GM21619 (cell line): ENCODE results near the gene SOHLH1.
"Not testable (repeated sequence)": the region's sequence is repeated elsewhere in the genome, so short reads cannot be mapped to it uniquely, and the experiment has no call there.

Experiments
- ATAC-seq: cut with Tn5 transposase; IDR thresholded peaks from one replicate; pipeline ENCODE4 v1.9.1; 2021; ENCODE audit not compliant: unreplicated experiment

SOHLH1 gene

DNA sequence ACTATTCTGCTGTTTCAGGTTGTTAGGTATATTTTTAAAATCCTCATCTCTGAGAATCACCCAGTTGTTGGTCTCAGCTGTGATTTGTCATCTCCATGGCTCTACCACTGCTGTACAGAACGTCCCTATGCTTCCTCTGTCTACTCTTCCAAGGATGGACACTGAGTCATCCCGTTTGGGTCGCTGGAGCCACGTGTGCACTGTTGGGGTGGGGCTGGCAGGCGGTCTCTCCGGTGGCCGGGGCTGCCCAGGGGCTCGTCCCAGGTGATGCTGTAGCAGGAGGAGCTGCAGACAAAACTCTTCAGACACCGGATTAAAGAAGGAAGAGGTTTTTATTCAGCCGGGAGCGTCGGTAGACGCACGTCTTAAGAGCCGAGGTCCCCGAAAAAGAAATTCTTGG is 19.2 kb downstream of the SOHLH1 start:
- ATAC-seq: no peak

DNA sequence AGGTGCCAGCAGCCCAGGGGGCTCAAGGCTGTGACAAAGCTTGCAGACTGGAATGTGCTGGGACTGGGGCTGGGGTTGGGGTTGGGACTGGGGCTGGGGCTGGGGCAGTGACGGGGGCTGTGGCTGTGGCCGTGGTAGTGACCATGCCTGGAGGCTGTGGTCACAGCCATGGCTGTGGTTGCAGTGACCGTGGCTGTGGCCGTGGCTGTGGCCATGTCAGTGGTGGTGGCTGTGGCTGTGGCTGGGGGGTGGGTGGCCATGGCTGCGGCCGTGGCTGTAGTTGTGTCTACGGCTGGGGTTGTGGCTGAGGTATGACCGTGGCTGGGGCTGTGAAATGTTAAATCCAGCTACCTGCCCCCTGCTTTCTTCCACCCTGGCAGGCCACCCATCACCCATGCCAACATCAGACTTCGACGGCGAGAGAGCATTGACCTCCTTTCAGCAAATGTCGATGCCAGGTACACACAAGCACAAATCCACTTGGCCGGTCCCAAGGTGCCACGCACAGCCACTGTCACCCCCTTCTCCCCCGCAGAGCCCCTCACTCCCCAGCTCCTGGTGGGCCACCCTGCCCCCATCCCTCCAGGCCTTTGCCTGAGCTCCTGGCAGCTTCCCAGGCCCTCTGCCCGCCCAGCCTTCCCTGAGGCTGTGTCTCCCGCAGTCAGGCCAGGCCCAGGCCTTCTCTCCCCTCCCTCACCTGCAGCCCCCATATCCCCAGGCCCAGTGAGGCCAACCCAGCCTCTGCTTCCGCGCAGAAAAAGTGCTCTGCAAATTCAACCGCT is 20.9 kb downstream of the SOHLH1 start:
- ATAC-seq: no peak

DNA sequence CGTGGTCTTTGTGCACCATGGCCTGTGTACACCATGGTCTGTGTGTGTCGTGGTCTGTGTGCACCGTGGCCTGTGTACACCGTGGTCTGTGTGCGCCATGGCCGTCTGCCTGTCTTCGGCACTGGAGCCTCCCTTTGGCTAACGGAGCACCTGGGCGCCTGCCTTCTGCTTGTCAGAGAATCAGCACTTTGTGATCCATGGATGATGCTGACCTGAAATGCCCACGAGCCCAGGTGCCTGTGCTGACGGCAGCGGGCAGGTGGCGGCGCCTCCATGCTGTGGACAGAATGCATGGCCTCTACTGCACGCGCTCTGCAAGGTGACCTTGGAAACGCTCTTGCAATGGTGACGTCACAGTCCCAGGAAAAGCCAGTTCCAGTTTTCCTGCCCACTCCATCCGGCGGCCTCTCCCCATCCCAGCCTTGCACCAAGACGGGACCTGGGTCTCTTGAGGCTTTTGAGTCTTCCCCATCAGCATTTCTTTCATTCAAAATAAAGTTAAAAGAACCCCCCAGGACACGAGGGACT is 21.6 kb downstream of the SOHLH1 start:
- ATAC-seq: no peak

DNA sequence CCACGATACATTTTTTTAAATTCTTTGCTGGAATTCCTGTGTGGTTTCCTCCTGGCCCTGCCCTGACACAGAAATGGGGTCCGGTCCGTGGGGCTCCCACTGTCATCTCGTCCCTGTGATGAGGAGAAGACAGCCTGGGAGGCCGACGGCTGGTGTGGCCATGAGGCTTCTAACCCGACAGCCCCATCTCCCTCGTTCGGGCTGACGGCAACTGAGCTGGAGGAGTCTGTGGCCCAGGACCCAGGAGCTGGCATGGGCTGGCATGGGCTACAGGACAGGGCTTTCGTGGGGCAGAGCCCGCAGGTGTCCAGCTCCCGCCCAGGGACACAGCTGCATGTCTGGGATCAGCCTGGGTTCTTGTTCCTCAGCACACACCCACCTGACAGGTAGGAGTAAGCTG is 22.4 kb downstream of the SOHLH1 start:
- no peak for ATAC-seq

DNA sequence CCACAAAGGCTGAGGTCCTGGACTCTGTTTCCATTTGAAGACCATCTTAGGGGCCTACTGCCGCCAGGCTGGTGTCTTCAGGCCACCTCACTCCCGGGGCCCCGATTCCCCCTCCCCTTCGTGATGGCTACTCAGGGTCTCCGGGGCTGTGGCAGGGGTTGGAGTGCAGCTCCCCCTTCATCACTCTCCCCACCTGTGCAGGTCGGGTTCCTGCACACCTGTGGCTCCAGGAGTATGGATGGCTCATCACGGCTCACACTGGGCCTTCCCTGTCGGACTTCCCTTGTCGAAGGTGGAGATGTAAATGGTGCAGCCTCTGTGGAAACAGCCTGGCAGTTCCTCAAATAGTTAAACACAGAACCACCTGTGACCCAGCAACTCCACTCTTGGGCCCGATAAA is 24.3 kb downstream of the SOHLH1 start:
- no peak for ATAC-seq

DNA sequence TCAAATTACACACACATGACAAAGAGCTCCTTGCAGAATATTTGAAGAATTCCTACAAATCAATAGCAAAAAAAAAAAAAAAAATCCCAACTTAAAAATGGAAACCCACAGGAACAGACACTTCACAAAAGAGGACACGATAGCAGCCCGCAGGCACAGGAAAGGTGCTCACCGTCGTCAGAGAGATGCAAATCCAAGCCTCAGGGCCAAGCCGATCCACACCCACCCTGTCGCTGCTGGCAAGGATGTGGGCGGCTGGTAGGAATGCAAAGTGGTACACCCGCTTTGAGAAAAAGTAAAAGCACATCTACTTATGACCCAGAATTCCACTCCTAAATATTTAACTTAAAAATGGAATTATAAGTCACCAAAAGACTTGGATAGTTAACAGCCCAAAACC is 25.3 kb downstream of the SOHLH1 start:
- ATAC-seq: no peak

DNA sequence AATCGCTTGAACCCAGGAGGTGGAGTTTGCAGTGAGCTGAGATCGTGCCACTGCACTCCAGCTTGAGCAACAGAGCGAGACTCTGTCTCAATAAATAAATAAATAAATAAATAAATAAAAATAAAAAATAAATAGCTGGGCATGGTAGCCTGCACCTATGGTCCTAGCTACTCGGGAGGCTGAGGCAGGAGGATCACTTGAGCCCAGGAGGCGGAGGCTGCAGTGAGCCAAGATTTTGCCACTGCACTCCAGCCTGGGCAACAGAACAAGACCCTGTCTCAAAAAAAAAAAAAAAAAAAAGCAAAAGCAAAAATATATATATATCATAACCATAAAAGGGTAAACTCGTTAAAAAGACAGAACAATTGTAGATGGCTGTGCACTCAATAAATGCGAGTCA is 26.5 kb downstream of the SOHLH1 start:
- not testable (repeated sequence) for ATAC-seq

DNA sequence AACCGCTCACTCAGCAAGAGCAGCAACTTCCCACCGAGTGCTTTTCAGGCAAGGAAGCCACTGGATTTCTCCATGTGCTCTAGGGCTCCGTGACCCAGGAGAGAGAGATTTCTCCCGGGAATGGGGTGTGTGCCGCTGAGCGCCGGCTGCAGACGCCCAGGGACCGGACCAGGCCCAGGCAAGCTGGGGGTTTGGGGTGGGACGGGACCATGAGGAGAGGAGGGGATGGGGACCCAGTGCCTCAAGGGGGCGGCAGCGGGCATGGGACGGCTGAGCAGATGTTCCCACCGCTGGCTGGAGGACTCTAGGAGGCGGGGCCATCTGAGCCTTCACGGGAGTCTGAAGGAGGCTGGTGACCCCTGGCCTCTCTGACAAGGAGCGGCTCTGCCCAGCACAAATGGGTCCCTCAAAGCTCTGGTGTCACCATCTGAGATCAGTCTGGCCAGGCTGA is 27.7 kb downstream of the SOHLH1 start:
- ATAC-seq: no peak

DNA sequence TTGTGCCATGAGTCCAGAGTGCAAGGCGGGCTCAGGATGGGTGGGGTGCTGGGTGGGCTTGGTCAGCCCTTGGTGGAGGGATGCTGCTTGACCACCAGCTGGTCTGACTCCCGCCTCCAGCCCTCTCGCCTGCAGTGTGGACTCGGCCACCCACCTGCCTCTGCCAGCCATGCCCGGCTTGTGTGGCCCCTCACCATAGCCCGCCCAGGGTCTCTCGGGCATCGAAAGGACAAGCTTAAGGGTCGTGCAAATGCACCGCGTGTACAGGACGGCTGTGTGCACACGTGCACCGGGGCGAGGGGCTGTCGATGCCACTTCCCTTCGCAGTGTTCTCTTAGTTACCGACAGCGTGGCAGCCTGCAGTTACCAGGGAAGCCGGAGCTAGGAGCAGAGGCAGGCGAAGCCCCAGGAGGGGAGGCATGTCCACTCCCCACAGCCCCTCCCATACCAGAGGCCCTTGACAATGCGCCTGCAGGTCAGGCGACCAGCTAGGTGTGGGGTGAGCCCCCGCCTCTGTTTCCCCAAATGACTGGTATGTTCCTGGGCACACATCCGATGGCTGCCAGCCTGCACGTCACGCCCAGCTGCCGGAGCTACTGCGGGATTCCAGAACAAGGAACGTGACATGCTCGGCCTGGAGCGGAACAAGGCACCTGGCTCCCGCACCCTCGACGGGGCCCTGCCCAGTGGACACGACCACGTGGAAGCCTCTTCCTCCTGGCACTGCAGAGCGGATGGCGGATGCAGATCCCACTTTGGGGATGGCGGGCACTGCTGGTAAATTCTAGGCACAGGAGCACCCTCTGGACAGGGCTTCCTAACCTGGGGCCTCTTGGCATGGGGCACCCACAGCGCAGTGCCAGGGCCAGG is 28.3 kb downstream of the SOHLH1 start:
- no peak for ATAC-seq

DNA sequence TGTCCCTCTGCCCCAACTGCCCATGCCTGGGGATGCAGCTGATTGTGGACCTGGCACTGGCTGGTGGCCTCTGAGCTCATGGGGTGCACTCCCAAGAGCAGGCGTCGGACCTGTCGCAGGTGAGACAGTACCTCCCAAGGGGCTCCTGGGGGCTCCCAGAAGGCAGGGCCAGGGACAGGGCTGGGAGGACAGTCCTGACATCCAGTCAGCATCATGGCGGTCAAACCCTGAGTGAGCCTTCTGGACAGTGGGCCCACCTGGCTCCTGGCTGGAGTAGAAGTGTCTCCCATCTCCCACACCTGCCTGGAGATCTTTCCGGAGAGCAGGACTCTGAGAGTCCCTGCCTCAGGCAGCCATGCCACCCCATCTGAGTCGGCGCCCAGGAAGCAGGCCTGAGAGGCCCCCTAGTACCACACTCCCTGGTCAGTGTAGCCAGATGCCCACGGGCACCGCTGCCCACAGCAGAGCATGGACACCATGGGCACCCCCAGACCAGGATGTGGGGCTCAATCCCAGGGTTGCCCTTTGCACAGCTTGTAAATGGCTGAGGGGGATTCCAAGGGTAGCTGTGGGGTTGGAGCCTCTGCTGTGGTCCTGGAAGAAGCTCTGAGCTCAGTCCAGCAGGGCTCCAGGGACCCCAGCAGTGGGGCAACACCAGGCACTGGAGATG is 29.5 kb downstream of the SOHLH1 start:
- no peak for ATAC-seq

DNA sequence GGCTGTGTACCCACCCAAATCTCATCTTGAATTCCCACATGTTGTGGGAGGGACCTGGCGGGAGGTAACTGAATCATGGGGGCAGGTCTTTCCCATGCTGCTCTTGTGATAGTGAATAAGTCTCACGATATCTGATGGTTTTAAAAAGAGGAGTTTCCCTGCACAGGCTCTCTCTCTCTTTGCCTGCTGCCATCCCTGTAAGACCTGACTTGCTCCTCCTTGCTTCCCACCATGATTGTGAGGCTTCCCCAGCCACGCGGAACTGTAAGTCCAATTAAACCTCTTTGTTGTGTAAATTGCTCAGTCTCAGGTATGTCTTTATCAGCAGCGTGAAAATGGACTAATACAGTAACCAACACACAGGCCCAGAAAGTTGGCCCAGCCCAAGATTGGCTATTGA is 30.3 kb downstream of the SOHLH1 start:
- ATAC-seq: not testable (repeated sequence)

DNA sequence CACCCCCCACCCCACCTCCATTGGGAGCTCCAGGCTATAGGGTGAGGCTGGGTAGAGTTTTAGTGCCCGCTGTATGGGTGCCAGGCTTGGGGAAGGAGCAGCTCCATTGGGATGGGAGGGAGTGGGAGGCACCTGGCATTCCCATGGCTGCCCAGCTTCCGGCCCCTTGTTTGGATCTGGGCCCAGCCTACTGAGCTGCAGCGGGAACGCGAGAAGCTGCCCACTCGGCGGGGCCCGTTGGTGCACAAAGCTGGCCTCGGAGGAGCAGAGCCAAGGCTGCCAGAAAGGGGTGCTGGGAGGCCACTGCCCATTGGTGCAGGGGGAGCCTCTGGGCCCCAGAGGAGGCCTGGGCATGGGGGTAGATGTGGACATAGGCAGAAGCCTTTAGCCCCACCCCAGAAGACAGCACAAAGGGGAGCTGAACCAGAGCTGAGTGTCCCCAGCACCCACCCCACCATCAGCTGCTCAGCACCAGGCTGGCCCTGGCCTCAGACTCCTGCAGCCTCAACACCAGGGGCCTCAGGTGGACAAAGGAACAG is 31.7 kb downstream of the SOHLH1 start:
- ATAC-seq: no peak

DNA sequence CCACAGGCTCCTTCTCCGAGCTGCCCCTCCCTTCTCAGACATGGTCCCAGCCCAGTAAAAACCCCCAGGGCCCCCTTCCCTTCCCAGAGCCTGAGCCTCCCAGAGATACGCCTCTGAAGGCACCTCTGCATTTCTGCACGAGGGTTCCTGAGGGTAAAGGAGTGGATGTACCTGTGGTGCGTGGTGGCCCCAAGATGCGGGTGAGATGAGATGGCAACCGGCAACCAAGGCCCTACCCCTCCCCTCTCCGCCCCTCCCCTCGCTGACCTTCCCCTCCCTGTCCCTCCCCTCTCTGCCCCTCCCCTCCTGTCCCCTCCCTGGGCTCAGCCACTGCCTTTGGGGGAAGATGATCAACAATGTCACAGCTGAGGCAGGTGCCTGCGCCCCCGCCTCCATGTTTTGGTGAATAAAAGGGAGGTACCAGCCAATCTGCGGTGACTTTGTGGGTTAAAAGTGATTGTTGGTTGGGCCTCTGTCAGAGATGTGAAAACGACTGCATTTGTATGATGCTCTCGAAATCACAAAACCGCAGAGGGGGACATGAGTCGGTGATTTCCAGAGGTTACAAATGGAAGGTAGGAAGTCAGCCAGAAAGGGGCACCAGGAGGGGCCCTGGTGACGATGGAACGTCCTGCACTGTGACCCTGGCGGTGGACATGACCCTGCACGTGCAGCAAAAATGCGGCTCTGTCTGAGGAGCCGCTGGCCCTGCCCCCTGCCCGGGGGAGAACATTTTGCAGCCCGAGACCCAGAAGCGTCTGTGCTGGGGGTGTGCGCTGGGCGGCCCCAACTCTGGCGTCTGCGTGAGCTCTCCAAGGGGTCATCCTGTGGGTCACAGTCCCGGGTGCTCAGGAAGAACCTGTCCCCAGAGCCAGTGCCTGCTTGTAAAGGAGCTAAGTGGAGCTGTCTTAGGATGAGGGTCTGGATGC is 32.5 kb downstream of the SOHLH1 start:
- no peak for ATAC-seq

DNA sequence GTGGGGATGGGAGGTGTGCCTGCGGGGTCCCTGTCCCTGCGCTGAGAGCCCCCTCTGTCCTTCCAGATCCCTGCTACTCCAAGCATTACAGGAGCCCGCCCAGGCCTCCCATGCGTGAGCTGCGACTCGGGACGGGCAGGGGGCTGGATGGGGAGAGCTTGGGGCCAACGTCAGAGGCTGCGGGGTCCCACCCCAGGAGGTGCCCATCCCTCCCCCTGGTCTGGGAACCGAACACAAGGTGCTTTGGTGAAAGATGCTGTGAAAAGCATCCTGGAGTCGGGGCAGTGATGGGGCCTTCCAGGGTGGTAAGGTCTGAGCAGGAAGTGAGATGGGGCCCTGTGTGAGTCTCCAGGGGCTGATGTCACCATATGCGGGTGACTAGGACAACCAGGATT is 33.5 kb downstream of the SOHLH1 start:
- ATAC-seq: no peak

DNA sequence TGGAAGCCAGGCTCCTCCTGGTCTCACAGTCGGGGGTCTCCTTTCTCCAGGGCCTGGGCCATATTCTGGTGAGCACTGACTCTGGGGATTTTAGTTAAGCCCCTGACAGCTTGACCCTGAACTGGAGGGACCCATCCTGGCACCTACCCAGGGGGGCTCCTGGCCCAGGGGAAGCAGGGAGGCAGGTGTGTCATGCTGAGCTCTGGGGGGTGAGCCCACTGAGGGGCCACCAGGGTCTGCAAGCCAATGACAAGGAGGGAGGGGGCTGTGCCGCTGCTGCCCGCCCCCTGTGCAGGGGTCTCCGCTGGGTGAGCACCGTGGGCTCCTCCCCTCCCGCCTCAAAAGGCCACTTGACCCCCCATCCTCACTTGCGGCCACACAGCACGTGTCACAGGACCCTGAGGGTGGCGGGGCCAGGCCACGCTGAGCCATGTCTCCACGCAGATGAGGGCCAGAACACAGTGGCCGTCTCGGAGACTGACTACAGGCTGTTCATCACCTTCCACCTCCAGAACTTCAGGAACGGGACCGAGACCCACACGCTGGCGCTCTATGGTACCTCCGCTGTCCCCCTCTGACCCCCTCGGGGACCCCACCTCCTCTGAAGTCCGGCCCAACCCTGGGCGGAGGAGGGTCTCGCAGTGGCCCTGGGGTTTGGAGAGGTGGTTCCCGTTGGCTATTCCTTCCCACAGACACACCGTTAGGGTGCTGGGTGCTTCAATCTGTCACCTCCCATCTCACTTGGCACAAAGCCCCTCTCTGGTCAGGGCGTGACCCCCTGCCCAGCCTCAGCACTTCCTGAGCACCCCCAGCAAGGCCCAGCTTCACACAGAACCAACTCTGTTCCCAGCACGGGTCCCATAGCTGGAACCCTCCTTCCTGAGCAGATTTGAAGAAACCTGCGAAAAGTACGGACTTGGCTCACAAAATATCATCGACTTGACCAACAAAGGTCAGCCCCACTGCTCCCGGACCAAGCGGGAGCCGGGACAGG is 34.2 kb downstream of the SOHLH1 start:
- ATAC-seq: no peak

DNA sequence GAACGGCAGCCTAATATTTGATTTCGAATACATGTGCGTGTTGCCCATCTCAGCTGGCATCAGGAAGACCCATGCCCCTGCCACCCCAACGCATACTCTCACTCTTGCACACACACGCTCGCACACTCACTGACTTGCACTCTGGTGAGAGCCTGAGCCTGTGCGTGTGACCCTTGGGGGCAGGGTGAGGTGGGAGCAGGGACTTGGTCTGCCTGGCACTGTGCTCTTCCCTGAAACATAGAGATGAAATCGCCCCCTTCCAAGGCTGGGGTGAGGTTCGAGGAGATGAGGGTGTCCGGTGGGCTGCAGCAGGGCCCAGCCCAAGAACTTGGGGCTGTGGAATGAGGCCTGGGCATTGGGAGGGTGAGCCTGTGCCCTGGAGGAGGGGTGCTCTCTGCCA is 35.0 kb downstream of the SOHLH1 start:
- no peak for ATAC-seq

DNA sequence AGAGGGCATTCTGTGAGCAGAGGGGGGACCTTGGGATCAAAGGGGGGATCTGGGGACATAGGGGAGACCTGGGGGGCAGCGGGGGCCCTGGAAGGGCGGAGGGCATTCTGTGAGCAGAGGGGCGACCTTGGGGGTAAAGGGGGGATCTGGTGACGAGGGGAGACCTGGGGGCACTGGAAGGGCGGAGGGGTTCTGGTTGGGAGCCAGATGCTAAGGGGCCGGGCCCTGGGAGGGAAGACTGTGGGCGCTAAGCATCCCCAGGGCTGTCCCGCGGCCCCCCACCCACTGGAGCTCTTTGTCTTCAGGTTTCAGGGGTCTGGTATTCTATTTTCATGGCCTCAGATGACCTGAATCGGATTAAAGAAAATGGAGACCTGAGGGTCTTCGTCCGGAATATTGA is 35.4 kb downstream of the SOHLH1 start:
- no peak for ATAC-seq

DNA sequence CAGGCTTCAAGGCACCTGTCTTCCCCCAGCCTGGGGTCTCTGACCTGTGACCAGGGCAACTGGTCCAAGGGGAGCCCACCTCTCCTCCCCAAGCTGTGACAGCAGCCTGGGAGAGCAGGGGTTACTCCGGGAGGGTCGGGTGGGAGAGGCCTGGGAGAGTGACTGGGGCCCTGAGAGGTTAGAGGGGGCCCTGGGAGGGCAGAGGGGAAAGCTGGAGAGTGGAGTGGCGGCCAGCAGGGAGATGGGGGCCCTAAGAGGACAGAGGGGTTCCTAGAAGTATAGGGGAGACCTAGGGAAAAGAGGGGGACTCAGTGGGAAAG is 35.9 kb downstream of the SOHLH1 start:
- no peak for ATAC-seq
